Glomerular endothelial cell (primary cell): ENCODE results near the gene GLI1. TPM values are rescaled to one million over a fixed set of nuclear protein-coding genes. Genes with fewer than 3 reads are reported as not detected.

Experiments
- DNase-seq: peaks from one replicate; pipeline ENCODE4 v3.0.0-alpha.2; 2011; ENCODE audit warnings: low read depth, low spot score; ENCODE audit errors: extremely low read depth
- total RNA-seq: library from RNA; depleted of rRNA; stranded (reverse); fragments of >200 nt; gene quantifications from 2 replicates; pipeline ENCODE4 v1.2.3, GENCODE V29; 2015

GLI1 gene
- total RNA-seq, 1 donor from 2014 or later = 0.12 TPM

- no peak for DNase-seq
Observed at GRCh38 chr12:57474862-57475261, 15.3 kb downstream of the GLI1 start.

GRCh38 chr12:57475271-57476161, 15.9 kb downstream of the GLI1 start:
- DNase-seq = no peak

GRCh38 chr12:57476162-57476992, 16.8 kb downstream of the GLI1 start:
- DNase-seq = no peak

- no peak for DNase-seq
Observed at GRCh38 chr12:57476993-57477709, 17.6 kb downstream of the GLI1 start.

GRCh38 chr12:57477710-57478681, 18.4 kb downstream of the GLI1 start:
- no peak for DNase-seq

- DNase-seq = no peak
Observed at GRCh38 chr12:57479043-57479375, 19.4 kb downstream of the GLI1 start.

GRCh38 chr12:57479376-57480115, 20.0 kb downstream of the GLI1 start, which contains the start of gene ARHGAP9:
ARHGAP9 (minus strand) TSS chr12:57479866; CDS start chr12:57479406, 460 bp downstream.
- no peak for DNase-seq

- no peak for DNase-seq
Observed at GRCh38 chr12:57481671-57482070, 22.1 kb downstream of the GLI1 start.

GRCh38 chr12:57483466-57483865, 23.9 kb downstream of the GLI1 start:
- DNase-seq = no peak

- no peak for DNase-seq
Observed at GRCh38 chr12:57485695-57486094, 26.1 kb downstream of the GLI1 start.

- no peak for DNase-seq
Observed at GRCh38 chr12:57487055-57487596, 27.5 kb downstream of the GLI1 start.

GRCh38 chr12:57487597-57488401, 28.2 kb downstream of the GLI1 start, which contains the start of gene MARS1:
MARS1 (plus strand) TSS chr12:57488068; CDS start chr12:57488091, 23 bp downstream.
- DNase-seq = peak; percentile 72

GRCh38 chr12:57488402-57489156, 29.0 kb downstream of the GLI1 start:
- DNase-seq = no peak

- no peak for DNase-seq
Observed at GRCh38 chr12:57489157-57489641, 29.6 kb downstream of the GLI1 start.

GRCh38 chr12:57490126-57490525, 30.5 kb downstream of the GLI1 start:
- DNase-seq = no peak

GRCh38 chr12:57491393-57492280, 32.1 kb downstream of the GLI1 start:
- no peak for DNase-seq
